Muscle layer of duodenum (tissue), 2 donors: ENCODE results near the gene PPID.
"Not testable (repeated sequence)": the region's sequence is repeated elsewhere in the genome, so short reads cannot be mapped to it uniquely, and the experiment has no call there.

Experiments
- H3K27ac ChIP-seq: one replicate; pipeline ENCODE4 v1.7.0; 2013; ENCODE audit warnings: mild to moderate bottlenecking, low read length
- H3K27me3 ChIP-seq: one replicate; pipeline ENCODE4 v1.7.0; 2013; ENCODE audit warnings: low read depth, mild to moderate bottlenecking, control low read depth, low read length
- H3K36me3 ChIP-seq, 2 donors: one replicate each; pipeline ENCODE4 v1.7.0; 2013; ENCODE audit warnings: low read length in 2 of 2, control low read depth in 1 of 2, mild to moderate bottlenecking in 1 of 2; ENCODE audit not compliant: insufficient read depth in 2 of 2, control insufficient read depth in 1 of 2
- H3K4me1 ChIP-seq, 2 donors: one replicate each; pipeline ENCODE4 v1.7.0; 2013; ENCODE audit warnings: low read length in 2 of 2, mild to moderate bottlenecking in 2 of 2, control low read depth in 1 of 2, moderate library complexity in 1 of 2; ENCODE audit not compliant: insufficient read depth in 2 of 2, control insufficient read depth in 1 of 2
- H3K4me3 ChIP-seq, 2 donors: one replicate each; pipeline ENCODE4 v1.7.0; 2013; ENCODE audit warnings: low read length in 2 of 2, low read depth in 1 of 2, mild to moderate bottlenecking in 1 of 2
- H3K9me3 ChIP-seq, 2 donors: one replicate each; pipeline ENCODE4 v1.7.0; 2013; ENCODE audit warnings: low read length in 2 of 2, control low read depth in 1 of 2, mild to moderate bottlenecking in 1 of 2; ENCODE audit not compliant: control insufficient read depth in 1 of 2
- donor health status: healthy.

Gene PPID

GRCh38 chr4:158758703-158759102 is 35.5 kb upstream of the PPID start:
- H3K4me3 ChIP-seq: no peak overlapping the region
- no peaks in the 10 kb centered on the region for H3K36me3 ChIP-seq
- H3K27ac ChIP-seq: no peak overlapping the region
- no peaks in the 10 kb centered on the region for H3K9me3 ChIP-seq
- H3K4me1 ChIP-seq: no peaks in the 10 kb centered on the region
- H3K27me3 ChIP-seq: no peaks in the 10 kb centered on the region

GRCh38 chr4:158758142-158758541 is 34.9 kb upstream of the PPID start:
- Histone ChIP-seq H3K27me3 (no peaks in the 10 kb centered on the region), H3K4me3 (no peak overlapping the region), H3K4me1 (no peaks in the 10 kb centered on the region), H3K9me3 (no peaks in the 10 kb centered on the region), H3K36me3 (no peaks in the 10 kb centered on the region), H3K27ac (no peak overlapping the region)

GRCh38 chr4:158756588-158756987 is 33.4 kb upstream of the PPID start:
- Histone ChIP-seq H3K27ac (no peak overlapping the region), H3K4me3 (no peak overlapping the region), H3K36me3 (no peaks in the 10 kb centered on the region), H3K9me3 (no peaks in the 10 kb centered on the region), H3K27me3 (no peaks in the 10 kb centered on the region), H3K4me1 (no peaks in the 10 kb centered on the region)

- H3K4me1 ChIP-seq, H3K27ac ChIP-seq, H3K9me3 ChIP-seq, H3K4me3 ChIP-seq, H3K27me3 ChIP-seq, H3K36me3 ChIP-seq: not testable (repeated sequence)
Measured at GRCh38 chr4:158755819-158756218, 32.6 kb upstream of the PPID start.

GRCh38 chr4:158754385-158755180 is 31.4 kb upstream of the PPID start:
- no peak overlapping the region for H3K4me3 ChIP-seq
- no peaks in the 10 kb centered on the region for H3K36me3 ChIP-seq
- H3K27me3 ChIP-seq: no peaks in the 10 kb centered on the region
- no peaks in the 10 kb centered on the region for H3K9me3 ChIP-seq
- H3K27ac ChIP-seq: no peak overlapping the region
- H3K4me1 ChIP-seq: no peaks in the 10 kb centered on the region

GRCh38 chr4:158750379-158750778 is 27.2 kb upstream of the PPID start:
- Histone ChIP-seq H3K36me3 (no peaks in the 10 kb centered on the region), H3K27ac (no peak overlapping the region), H3K27me3 (no peaks in the 10 kb centered on the region)

GRCh38 chr4:158746537-158746936 is 23.3 kb upstream of the PPID start:
- H3K4me3 ChIP-seq, H3K27me3 ChIP-seq, H3K9me3 ChIP-seq, H3K27ac ChIP-seq, H3K4me1 ChIP-seq, H3K36me3 ChIP-seq: not testable (repeated sequence)

More at GRCh38 chr4:158750379-158750778, 27.2 kb upstream of the PPID start:
- no peak overlapping the region for H3K4me3 ChIP-seq
- H3K4me1 ChIP-seq: no peaks in the 10 kb centered on the region
- H3K9me3 ChIP-seq: no peaks in the 10 kb centered on the region

- no peak overlapping the region for H3K4me3 ChIP-seq
- no peaks in the 10 kb centered on the region for H3K36me3 ChIP-seq
- no peaks in the 10 kb centered on the region for H3K27me3 ChIP-seq
- no peaks in the 10 kb centered on the region for H3K4me1 ChIP-seq
- H3K9me3 ChIP-seq: no peaks in the 10 kb centered on the region
- no peak overlapping the region for H3K27ac ChIP-seq
Measured at GRCh38 chr4:158741326-158742021, 18.3 kb upstream of the PPID start.

GRCh38 chr4:158739600-158739999 is 16.4 kb upstream of the PPID start:
- H3K4me1 ChIP-seq: no peaks in the 10 kb centered on the region
- no peak overlapping the region for H3K27ac ChIP-seq
- H3K4me3 ChIP-seq: no peak overlapping the region
- H3K36me3 ChIP-seq: no peaks in the 10 kb centered on the region
- no peaks in the 10 kb centered on the region for H3K27me3 ChIP-seq
- no peaks in the 10 kb centered on the region for H3K9me3 ChIP-seq

- Histone ChIP-seq H3K9me3 (no peaks in the 10 kb centered on the region), H3K27me3 (no peaks in the 10 kb centered on the region), H3K27ac (no peak overlapping the region), H3K36me3 (no peaks in the 10 kb centered on the region), H3K4me3 (no peak overlapping the region), H3K4me1 (no peaks in the 10 kb centered on the region)
Measured at GRCh38 chr4:158738866-158739265, 15.7 kb upstream of the PPID start.

GRCh38 chr4:158729716-158730559 is 6.7 kb upstream of the PPID start:
- H3K27ac ChIP-seq: no peak overlapping the region
- H3K4me3 ChIP-seq: no peak overlapping the region
- no peaks in the 10 kb centered on the region for H3K9me3 ChIP-seq
- H3K4me1 ChIP-seq: no peaks in the 10 kb centered on the region
- no peaks in the 10 kb centered on the region for H3K36me3 ChIP-seq
- no peaks in the 10 kb centered on the region for H3K27me3 ChIP-seq
